Measurements from ENCODE around the gene RARRES2. TPM values are rescaled to one million over a fixed set of nuclear protein-coding genes. Genes with fewer than 3 reads are reported as not detected.
A peak's percentile ranks its signal among the peaks of the same experiment; 100 is the strongest.

The RARRES2 gene
- total RNA-seq, result not detected
- total RNA-seq (2013), result not detected

DNA sequence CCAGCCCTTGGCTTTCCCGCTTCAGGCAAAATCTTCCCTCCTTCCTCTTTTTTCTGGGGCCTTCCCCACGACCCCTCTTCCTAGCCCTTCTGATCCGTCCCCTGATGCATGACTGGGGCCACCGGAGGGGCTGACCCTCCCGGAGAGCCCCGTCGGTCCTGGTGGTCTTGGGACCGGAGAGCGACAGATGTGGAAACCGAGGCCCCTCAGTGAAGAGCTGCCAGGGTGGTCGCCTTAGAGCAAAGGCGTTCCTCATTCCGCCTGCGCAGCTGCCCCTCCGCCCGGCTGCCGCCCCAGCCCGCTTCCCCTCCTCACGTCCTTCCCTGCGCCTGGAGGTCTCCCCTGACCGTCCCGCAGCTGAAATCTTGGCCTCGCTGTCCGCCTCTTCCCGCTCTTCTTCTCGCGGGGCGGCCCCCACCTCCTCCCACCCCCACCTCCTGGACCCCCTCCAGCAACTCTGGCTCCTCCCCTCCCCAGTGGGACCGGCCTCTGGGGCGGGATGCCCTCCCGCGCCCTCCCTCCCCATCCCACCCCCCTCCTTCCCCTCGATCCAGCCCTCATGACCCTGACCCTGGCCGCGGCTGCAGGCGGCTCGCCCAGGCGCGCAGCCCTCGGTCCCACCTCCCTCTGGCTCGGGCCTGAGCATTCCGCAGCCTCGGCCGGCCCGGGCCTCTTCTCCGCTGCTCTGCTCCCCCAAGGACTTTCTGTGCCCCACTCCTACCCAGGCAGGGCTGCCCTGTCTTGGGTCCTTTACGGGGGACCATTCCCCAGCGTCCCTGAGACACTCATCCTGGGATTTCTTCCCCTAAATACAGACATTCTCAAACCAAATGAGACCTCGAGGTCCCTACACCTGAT is at the start of gene RARRES2:
Gene RARRES2 (minus strand): TSS at position 367 of the 858 bp plus-strand sequence. CDS start 1,020 bp downstream, outside the sequence.
- 56% methylated on average over 48 of the region's 49 CpGs for WGBS (ENCODE audit: insufficient coverage)
- Mint-ChIP-seq H3K27me3 (ENCODE audit: low read depth in 2 of 2) (peaks cover 31 to 38% of the 10 kb centered on the region in 2 donors), H3K4me3 (peak within 1 kb of the TSS; percentile 13), H3K9me3 (no peaks in the 10 kb centered on the region), H3K36me3 (no peaks in the 10 kb centered on the region), H3K4me1 (peaks cover 0 to 11% of the 10 kb centered on the region in 2 donors), H3K27ac (no peak within 1 kb of the TSS)
- Histone ChIP-seq H3K4me1 (ENCODE audit: control insufficient read depth, insufficient read depth, low read length) (peaks cover 12% of the 10 kb centered on the region), H3K36me3 (ENCODE audit: control insufficient read depth, insufficient read depth, low read length) (peaks cover 6% of the 10 kb centered on the region), H3K4me3 (ENCODE audit: low read length) (no peak within 1 kb of the TSS), H3K27ac (ENCODE audit: low read length) (no peak within 1 kb of the TSS), H3K9me3 (ENCODE audit: control insufficient read depth, insufficient read depth, low read length) (peaks cover 4% of the 10 kb centered on the region), H3K27me3 (ENCODE audit: control insufficient read depth, insufficient read depth, low read length) (peaks cover 20% of the 10 kb centered on the region)
- DNase-seq, result no peak
- TF ChIP-seq, protein P1, sequence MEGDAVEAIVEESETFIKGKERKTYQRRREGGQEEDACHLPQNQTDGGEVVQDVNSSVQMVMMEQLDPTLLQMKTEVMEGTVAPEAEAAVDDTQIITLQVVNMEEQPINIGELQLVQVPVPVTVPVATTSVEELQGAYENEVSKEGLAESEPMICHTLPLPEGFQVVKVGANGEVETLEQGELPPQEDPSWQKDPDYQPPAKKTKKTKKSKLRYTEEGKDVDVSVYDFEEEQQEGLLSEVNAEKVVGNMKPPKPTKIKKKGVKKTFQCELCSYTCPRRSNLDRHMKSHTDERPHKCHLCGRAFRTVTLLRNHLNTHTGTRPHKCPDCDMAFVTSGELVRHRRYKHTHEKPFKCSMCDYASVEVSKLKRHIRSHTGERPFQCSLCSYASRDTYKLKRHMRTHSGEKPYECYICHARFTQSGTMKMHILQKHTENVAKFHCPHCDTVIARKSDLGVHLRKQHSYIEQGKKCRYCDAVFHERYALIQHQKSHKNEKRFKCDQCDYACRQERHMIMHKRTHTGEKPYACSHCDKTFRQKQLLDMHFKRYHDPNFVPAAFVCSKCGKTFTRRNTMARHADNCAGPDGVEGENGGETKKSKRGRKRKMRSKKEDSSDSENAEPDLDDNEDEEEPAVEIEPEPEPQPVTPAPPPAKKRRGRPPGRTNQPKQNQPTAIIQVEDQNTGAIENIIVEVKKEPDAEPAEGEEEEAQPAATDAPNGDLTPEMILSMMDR (IDR thresholded peaks at IDR 0.05), result no peak
- no peak for ATAC-seq
- intact Hi-C loops (cut with micrococcal nuclease), result no loop called here

DNA sequence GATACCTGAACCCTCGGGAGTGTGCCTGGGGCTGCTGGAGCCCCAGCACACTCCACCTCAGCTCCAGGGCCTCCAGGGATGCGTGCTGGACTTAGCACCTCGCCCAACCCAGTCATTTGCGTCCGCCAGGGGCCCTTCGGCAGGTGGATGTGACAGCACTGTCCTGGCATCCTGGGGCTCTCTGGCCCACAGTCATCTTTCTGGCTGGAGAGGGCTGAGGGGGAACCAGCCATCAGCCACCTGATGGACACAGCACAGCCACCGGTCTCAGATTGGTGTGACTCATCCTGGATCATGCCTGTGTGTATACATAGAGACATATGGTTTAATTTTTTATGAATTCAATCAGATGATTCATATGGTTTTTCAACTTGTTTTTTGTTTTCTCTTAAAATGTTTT is 48.8 kb upstream of the RARRES2 start:
- Mint-ChIP-seq H3K9me3 (no peaks in the 10 kb centered on the region), H3K27me3 (ENCODE audit: low read depth in 2 of 2) (no peaks in the 10 kb centered on the region), H3K4me3 (no peak overlapping the region), H3K4me1 (no peaks in the 10 kb centered on the region), H3K27ac (no peak overlapping the region), H3K36me3 (no peaks in the 10 kb centered on the region)
- ATAC-seq (no peak), DNase-seq (no peak)
- intact Hi-C loops (cut with micrococcal nuclease), result no loop called here
- Histone ChIP-seq H3K4me3 (ENCODE audit: low read length) (no peak overlapping the region), H3K27me3 (ENCODE audit: control insufficient read depth, insufficient read depth, low read length) (no peaks in the 10 kb centered on the region), H3K36me3 (ENCODE audit: control insufficient read depth, insufficient read depth, low read length) (no peaks in the 10 kb centered on the region), H3K27ac (ENCODE audit: low read length) (no peak overlapping the region), H3K9me3 (ENCODE audit: control insufficient read depth, insufficient read depth, low read length) (no peaks in the 10 kb centered on the region), H3K4me1 (ENCODE audit: control insufficient read depth, insufficient read depth, low read length) (no peaks in the 10 kb centered on the region)
- 100% methylated on average over 7 of the region's 7 CpGs for WGBS (ENCODE audit: insufficient coverage)
- TF ChIP-seq, protein P1 (IDR thresholded peaks at IDR 0.05), result no peak

DNA sequence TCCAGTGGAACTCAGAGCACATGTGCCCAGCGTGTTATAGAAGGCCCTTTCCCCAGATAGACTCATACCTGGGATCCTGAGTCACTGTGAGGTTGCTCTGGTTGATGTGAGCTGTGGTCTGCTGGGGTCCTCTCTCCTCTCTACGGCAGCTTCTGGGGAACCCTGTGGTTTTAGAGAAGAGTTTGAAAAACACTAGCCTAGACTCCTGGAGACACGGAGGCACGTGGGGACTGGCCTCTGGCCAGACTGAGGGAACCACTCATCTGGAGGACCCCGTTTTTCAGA is 48.0 kb upstream of the RARRES2 start:
- 58% methylated on average over 3 of the region's 5 CpGs for WGBS (ENCODE audit: insufficient coverage)
- Mint-ChIP-seq H3K27ac (no peak overlapping the region), H3K4me3 (no peak overlapping the region), H3K27me3 (ENCODE audit: low read depth in 2 of 2) (no peaks in the 10 kb centered on the region), H3K4me1 (no peaks in the 10 kb centered on the region), H3K36me3 (no peaks in the 10 kb centered on the region), H3K9me3 (no peaks in the 10 kb centered on the region)
- ATAC-seq (no peak), DNase-seq (no peak)
- H3K36me3 ChIP-seq (ENCODE audit: control insufficient read depth, insufficient read depth, low read length), result no peaks in the 10 kb centered on the region
- TF ChIP-seq, protein P1 (IDR thresholded peaks at IDR 0.05), result no peak
- H3K4me1 ChIP-seq (ENCODE audit: control insufficient read depth, insufficient read depth, low read length), result no peaks in the 10 kb centered on the region
- H3K9me3 ChIP-seq (ENCODE audit: control insufficient read depth, insufficient read depth, low read length), result no peaks in the 10 kb centered on the region
- intact Hi-C loops (cut with micrococcal nuclease), result no loop called here
- no peaks in the 10 kb centered on the region for H3K27me3 ChIP-seq (ENCODE audit: control insufficient read depth, insufficient read depth, low read length)
- no peak overlapping the region for H3K27ac ChIP-seq (ENCODE audit: low read length)
- no peak overlapping the region for H3K4me3 ChIP-seq (ENCODE audit: low read length)

Measured in natural killer cell (primary cell).